Measurements from ENCODE around the gene TOMM70. TPM values are rescaled to one million over a fixed set of nuclear protein-coding genes. Genes with fewer than 3 reads are reported as not detected.

The TOMM70 gene
- polyA plus RNA-seq, 4 donors = 16.2 to 72.0 (median 26.0) TPM

DNA sequence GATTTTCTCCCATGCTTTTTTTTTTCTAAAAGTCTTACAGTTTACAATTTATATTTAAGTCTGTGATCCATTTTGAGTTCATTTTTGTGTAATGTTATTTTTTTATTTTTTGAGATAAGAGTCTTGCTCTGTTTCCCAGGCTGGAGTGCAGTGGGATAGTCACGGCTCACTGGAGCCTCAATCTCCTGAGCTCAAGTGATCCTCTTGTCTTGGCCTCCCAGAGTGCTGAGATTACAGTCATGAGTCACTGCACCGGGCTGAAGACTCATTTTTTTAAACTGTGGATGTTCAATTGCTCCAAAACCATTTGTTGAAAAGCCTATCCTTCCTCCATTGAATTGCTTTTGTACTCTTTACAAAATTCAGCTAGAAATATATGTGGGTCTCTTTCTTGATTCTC lies 20.0 kb upstream of the TOMM70 start:
- Histone ChIP-seq H3K36me3 (ENCODE audit: control insufficient read depth in 3 of 3, insufficient read depth in 2 of 3, low read depth in 1 of 3, low read length in 3 of 3) (no peaks in the 10 kb centered on the region), H3K4me1 (ENCODE audit: control insufficient read depth in 3 of 3, insufficient read depth in 2 of 3, low read depth in 1 of 3, low read length in 2 of 3) (peaks cover 0 to 16% (median 0%) of the 10 kb centered on the region in 3 donors), H3K27ac (ENCODE audit: low read depth in 1 of 3, low read length in 2 of 3) (no peak overlapping the region), H3K27me3 (ENCODE audit: control insufficient read depth in 3 of 3, insufficient read depth in 3 of 3, low read length in 3 of 3) (no peaks in the 10 kb centered on the region), H3K9me3 (ENCODE audit: control insufficient read depth in 2 of 2, insufficient read depth in 1 of 2, low read depth in 1 of 2, low read length in 1 of 2) (no peaks in the 10 kb centered on the region), H3K4me3 (ENCODE audit: low read depth in 1 of 3, low read length in 3 of 3) (no peak overlapping the region)
- WGBS, 3 donors = 65 to 86% (median 78%) methylated on average over 2 of the region's 2 CpGs
- FAIRE-seq = no peak
- DNase-seq = no peak

DNA sequence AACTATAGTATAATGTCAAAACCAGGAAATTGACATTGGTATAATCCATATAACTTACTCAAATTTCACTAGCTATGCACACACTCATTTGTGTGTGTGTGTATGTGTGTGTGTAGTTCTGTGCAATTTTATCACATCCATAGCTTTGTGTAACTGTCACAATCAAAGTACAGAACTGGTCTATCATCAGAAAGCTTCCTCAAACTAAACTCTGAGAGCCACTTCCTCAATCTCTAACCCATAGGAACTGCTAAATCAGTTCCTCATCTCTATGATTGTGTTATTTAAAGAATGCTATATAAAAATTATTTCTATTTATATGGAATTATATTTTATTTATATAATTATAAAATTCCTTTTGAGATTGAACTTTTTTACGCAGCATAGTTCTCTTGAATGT lies 18.5 kb upstream of the TOMM70 start:
- WGBS, 3 donors = 94 to 96% (median 95%) methylated on average over 1 of the region's 1 CpG
- H3K36me3 ChIP-seq (ENCODE audit: control insufficient read depth in 3 of 3, insufficient read depth in 2 of 3, low read depth in 1 of 3, low read length in 3 of 3) = no peaks in the 10 kb centered on the region
- H3K4me1 ChIP-seq (ENCODE audit: control insufficient read depth in 3 of 3, insufficient read depth in 2 of 3, low read depth in 1 of 3, low read length in 2 of 3) = peaks cover 0 to 4% (median 0%) of the 10 kb centered on the region in 3 donors
- no peak for FAIRE-seq
- no peaks in the 10 kb centered on the region for H3K27me3 ChIP-seq (ENCODE audit: control insufficient read depth in 3 of 3, insufficient read depth in 3 of 3, low read length in 3 of 3)
- no peak overlapping the region for H3K27ac ChIP-seq (ENCODE audit: low read depth in 1 of 3, low read length in 2 of 3)
- H3K4me3 ChIP-seq (ENCODE audit: low read depth in 1 of 3, low read length in 3 of 3) = no peak overlapping the region
- no peak for DNase-seq
- no peaks in the 10 kb centered on the region for H3K9me3 ChIP-seq (ENCODE audit: control insufficient read depth in 2 of 2, insufficient read depth in 1 of 2, low read depth in 1 of 2, low read length in 1 of 2)

DNA sequence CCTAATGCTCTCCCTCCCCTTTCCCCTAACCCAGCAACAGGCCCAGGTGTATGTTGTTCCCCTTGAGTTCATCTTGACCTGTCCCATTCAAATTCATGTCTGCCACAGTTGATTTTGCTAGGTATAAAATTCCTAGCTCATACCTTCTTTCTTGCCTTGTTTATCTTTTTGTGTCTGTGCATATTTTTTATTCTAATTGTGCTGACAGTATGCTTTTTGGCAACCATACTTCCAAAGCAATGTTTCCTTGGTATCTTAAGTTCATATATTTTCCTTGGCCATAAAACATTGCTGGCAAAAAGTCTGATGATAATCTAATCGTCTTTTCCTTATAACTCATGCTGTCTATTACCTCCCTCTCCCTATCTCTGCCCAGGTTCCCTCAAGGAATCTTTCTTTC lies 16.0 kb upstream of the TOMM70 start:
- Histone ChIP-seq H3K4me3 (ENCODE audit: low read depth in 1 of 3, low read length in 3 of 3) (no peak overlapping the region), H3K9me3 (ENCODE audit: control insufficient read depth in 2 of 2, insufficient read depth in 1 of 2, low read depth in 1 of 2, low read length in 1 of 2) (no peaks in the 10 kb centered on the region), H3K27me3 (ENCODE audit: control insufficient read depth in 3 of 3, insufficient read depth in 3 of 3, low read length in 3 of 3) (no peaks in the 10 kb centered on the region), H3K27ac (ENCODE audit: low read depth in 1 of 3, low read length in 2 of 3) (no peak overlapping the region), H3K36me3 (ENCODE audit: control insufficient read depth in 3 of 3, insufficient read depth in 2 of 3, low read depth in 1 of 3, low read length in 3 of 3) (no peaks in the 10 kb centered on the region), H3K4me1 (ENCODE audit: control insufficient read depth in 3 of 3, insufficient read depth in 2 of 3, low read depth in 1 of 3, low read length in 2 of 3) (no peaks in the 10 kb centered on the region)
- no peak for DNase-seq
- WGBS, 3 donors = 53 to 73% (median 57%) methylated on average over 1 of the region's 1 CpG
- no peak for FAIRE-seq

DNA sequence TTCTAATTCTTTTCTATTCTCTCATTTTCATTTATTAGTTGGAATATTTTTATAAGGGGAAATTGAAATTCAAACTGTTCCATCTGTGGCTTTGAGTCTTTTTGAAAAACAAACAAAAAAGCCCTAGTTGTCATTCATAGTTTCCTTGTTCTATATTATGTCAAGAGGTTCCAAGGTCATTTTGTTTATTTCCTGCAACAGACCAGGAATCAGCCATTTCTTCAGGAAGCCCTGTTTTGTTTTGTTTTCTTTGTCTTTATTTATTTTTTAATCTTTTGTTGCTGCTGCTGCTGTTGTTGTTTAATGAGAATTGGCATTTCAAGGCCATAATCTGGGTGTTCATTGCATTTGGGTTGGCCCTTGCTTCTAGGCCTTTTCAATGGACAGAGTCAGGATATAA lies 15.3 kb upstream of the TOMM70 start:
- H3K27me3 ChIP-seq (ENCODE audit: control insufficient read depth in 3 of 3, insufficient read depth in 3 of 3, low read length in 3 of 3) = no peaks in the 10 kb centered on the region
- no peaks in the 10 kb centered on the region for H3K4me1 ChIP-seq (ENCODE audit: control insufficient read depth in 3 of 3, insufficient read depth in 2 of 3, low read depth in 1 of 3, low read length in 2 of 3)
- no peaks in the 10 kb centered on the region for H3K36me3 ChIP-seq (ENCODE audit: control insufficient read depth in 3 of 3, insufficient read depth in 2 of 3, low read depth in 1 of 3, low read length in 3 of 3)
- H3K4me3 ChIP-seq (ENCODE audit: low read depth in 1 of 3, low read length in 3 of 3) = no peak overlapping the region
- H3K9me3 ChIP-seq (ENCODE audit: control insufficient read depth in 2 of 2, insufficient read depth in 1 of 2, low read depth in 1 of 2, low read length in 1 of 2) = peaks cover 0 to 4% of the 10 kb centered on the region in 2 donors
- H3K27ac ChIP-seq (ENCODE audit: low read depth in 1 of 3, low read length in 2 of 3) = no peak overlapping the region
- DNase-seq (no peak), FAIRE-seq (no peak)

DNA sequence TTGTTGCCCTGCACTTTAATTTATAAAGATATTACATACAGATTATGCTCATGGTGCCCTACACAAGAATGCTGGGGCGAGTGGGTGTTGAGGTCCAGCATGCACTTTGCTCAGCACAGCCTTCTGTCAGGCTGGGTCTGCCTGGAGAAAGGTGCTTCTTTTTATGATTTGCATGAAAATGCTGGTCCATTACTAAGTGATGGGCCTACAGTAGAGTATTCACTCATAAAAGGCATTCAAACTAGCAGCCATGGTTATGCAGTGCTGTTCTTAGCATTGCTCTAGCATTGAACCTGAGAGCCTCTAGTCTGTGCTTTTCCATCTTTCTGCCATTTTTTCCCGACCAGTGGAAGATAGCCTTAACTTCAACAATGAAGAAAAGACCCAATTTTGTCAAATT lies 12.7 kb upstream of the TOMM70 start:
- Histone ChIP-seq H3K4me3 (ENCODE audit: low read depth in 1 of 3, low read length in 3 of 3) (no peak overlapping the region), H3K4me1 (ENCODE audit: control insufficient read depth in 3 of 3, insufficient read depth in 2 of 3, low read depth in 1 of 3, low read length in 2 of 3) (no peaks in the 10 kb centered on the region), H3K36me3 (ENCODE audit: control insufficient read depth in 3 of 3, insufficient read depth in 2 of 3, low read depth in 1 of 3, low read length in 3 of 3) (peaks cover 0 to 3% (median 0%) of the 10 kb centered on the region in 3 donors), H3K27ac (ENCODE audit: low read depth in 1 of 3, low read length in 2 of 3) (no peak overlapping the region), H3K27me3 (ENCODE audit: control insufficient read depth in 3 of 3, insufficient read depth in 3 of 3, low read length in 3 of 3) (no peaks in the 10 kb centered on the region), H3K9me3 (ENCODE audit: control insufficient read depth in 2 of 2, insufficient read depth in 1 of 2, low read depth in 1 of 2, low read length in 1 of 2) (peaks cover 0 to 15% of the 10 kb centered on the region in 2 donors)
- DNase-seq (no peak), FAIRE-seq (no peak)
- WGBS, 3 donors = 88 to 93% (median 90%) methylated on average over 2 of the region's 2 CpGs

DNA sequence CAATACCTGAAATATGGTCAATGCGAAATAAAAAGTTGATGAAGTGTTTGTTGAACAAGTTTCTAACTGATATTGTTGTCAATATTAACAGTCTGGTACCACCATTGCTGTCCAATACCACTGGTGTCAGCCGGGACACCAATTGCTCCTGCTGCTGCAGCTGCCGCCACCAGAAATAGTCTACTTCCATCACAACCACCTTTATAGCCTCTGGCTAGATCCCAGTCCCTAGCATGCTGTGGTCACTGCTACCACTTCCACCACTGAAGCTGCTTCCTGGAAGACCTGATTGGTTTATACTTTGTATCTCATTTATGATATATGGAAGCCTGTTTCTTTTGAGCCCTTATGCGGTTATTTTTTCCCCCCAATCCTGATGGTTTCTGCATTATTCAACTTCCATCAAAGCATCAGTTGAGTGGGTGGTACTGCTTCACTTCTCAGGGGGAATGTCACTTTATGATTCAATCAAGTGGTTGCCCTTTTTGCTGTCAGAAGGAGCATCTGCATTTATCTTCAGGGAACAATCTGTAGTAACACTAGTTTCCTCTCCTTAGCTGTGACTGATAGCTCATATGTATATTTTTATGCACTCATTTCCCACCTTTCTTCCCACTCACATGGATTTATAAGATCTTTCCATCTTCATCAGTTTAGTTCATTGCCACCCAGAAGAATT lies 12.2 kb upstream of the TOMM70 start:
- Histone ChIP-seq H3K27me3 (ENCODE audit: control insufficient read depth in 3 of 3, insufficient read depth in 3 of 3, low read length in 3 of 3) (no peaks in the 10 kb centered on the region), H3K9me3 (ENCODE audit: control insufficient read depth in 2 of 2, insufficient read depth in 1 of 2, low read depth in 1 of 2, low read length in 1 of 2) (peaks cover 0 to 20% of the 10 kb centered on the region in 2 donors), H3K36me3 (ENCODE audit: control insufficient read depth in 3 of 3, insufficient read depth in 2 of 3, low read depth in 1 of 3, low read length in 3 of 3) (peaks cover 0 to 9% (median 0%) of the 10 kb centered on the region in 3 donors), H3K4me1 (ENCODE audit: control insufficient read depth in 3 of 3, insufficient read depth in 2 of 3, low read depth in 1 of 3, low read length in 2 of 3) (no peaks in the 10 kb centered on the region), H3K27ac (ENCODE audit: low read depth in 1 of 3, low read length in 2 of 3) (no peak overlapping the region), H3K4me3 (ENCODE audit: low read depth in 1 of 3, low read length in 3 of 3) (no peak overlapping the region)
- DNase-seq = no peak
- 93 to 97% (median 97%) methylated on average over 4 of the region's 4 CpGs for WGBS, 3 donors
- FAIRE-seq = no peak

DNA sequence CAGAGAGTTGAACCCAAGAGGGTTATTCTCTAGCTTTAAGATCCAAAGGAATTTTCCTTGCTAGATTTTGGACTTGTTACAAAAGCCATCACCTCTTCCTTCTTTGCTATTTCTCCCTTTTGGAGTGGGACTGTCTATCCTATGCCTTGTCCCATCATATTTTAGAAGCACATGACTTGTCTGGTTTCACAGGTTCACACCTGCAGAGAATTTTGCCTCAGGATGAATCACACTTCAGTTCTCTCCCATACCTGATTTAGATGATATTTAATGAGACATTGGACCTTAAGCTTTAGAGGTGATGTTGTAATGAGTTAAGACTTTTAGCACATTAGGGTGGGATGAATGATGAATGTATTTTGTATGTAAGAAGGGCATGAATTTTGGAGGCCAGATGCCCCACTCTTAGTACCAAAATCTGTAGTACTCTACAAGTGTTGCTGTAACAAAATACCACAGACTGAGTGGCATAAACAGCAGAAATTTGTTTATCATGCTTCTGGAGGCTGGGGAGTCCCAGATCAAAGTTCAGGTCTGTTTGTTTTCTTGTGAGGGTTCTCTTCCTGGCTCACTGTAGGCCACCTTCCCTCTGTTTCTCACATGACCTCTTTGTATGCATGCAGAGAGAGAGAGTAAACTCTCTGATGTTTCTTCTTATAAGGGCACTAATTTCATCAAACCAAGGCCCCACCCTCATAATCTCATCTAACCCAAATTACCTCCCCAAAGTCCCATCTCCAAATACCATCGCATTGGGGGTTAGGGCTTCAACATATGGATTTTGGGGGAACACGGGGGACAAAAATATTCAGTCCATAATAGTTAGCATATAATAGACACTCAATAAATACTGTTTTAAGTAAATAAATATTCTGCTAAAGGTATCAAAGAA lies 10.4 kb upstream of the TOMM70 start:
- FAIRE-seq (no peak), DNase-seq (no peak)
- H3K27me3 ChIP-seq (ENCODE audit: control insufficient read depth in 3 of 3, insufficient read depth in 3 of 3, low read length in 3 of 3) = no peaks in the 10 kb centered on the region
- H3K4me3 ChIP-seq (ENCODE audit: low read depth in 1 of 3, low read length in 3 of 3) = no peak overlapping the region
- no peaks in the 10 kb centered on the region for H3K4me1 ChIP-seq (ENCODE audit: control insufficient read depth in 3 of 3, insufficient read depth in 2 of 3, low read depth in 1 of 3, low read length in 2 of 3)
- peaks cover 0 to 9% (median 0%) of the 10 kb centered on the region in 3 donors for H3K36me3 ChIP-seq (ENCODE audit: control insufficient read depth in 3 of 3, insufficient read depth in 2 of 3, low read depth in 1 of 3, low read length in 3 of 3)
- H3K9me3 ChIP-seq (ENCODE audit: control insufficient read depth in 2 of 2, insufficient read depth in 1 of 2, low read depth in 1 of 2, low read length in 1 of 2) = peaks cover 0 to 22% of the 10 kb centered on the region in 2 donors
- 95 to 99% (median 97%) methylated on average over 2 of the region's 2 CpGs for WGBS, 3 donors
- no peak overlapping the region for H3K27ac ChIP-seq (ENCODE audit: low read depth in 1 of 3, low read length in 2 of 3)

DNA sequence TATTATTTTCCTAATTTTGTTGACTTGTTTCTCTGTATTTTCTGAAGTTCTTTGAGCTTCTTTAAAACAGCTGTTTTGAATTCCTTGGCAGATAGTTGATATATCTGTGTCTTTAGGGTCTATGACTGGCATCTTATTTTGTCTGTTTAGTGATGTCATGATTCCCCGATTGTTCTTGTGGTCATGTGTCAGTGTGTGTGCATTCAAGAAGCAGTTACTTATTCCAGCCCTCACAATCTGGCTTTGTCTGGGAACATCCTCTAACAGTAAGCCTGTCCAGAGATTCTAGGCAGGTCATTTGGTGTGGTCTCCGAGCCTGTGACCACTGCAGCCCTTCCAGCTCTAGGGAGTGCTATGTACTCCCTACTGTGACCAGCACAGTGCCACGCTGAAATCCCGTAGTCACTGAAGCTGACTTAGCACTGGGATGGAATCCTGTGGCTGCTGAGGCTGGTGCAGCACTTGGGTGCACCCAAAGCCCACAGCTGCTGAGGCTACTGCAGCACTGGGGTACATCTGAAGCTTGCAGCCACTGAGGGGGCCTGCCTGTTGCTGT lies 7.2 kb upstream of the TOMM70 start:
- 94 to 97% (median 95%) methylated on average over 4 of the region's 4 CpGs for WGBS, 3 donors
- no peak overlapping the region for H3K4me3 ChIP-seq (ENCODE audit: low read depth in 1 of 3, low read length in 3 of 3)
- peaks cover 0 to 9% (median 0%) of the 10 kb centered on the region in 3 donors for H3K36me3 ChIP-seq (ENCODE audit: control insufficient read depth in 3 of 3, insufficient read depth in 2 of 3, low read depth in 1 of 3, low read length in 3 of 3)
- no peaks in the 10 kb centered on the region for H3K27me3 ChIP-seq (ENCODE audit: control insufficient read depth in 3 of 3, insufficient read depth in 3 of 3, low read length in 3 of 3)
- H3K4me1 ChIP-seq (ENCODE audit: control insufficient read depth in 3 of 3, insufficient read depth in 2 of 3, low read depth in 1 of 3, low read length in 2 of 3) = peaks cover 0 to 9% (median 0%) of the 10 kb centered on the region in 3 donors
- DNase-seq (no peak), FAIRE-seq (no peak)
- H3K27ac ChIP-seq (ENCODE audit: low read depth in 1 of 3, low read length in 2 of 3) = no peak overlapping the region
- peaks cover 0 to 22% of the 10 kb centered on the region in 2 donors for H3K9me3 ChIP-seq (ENCODE audit: control insufficient read depth in 2 of 2, insufficient read depth in 1 of 2, low read depth in 1 of 2, low read length in 1 of 2)

Measured in small intestine (tissue), 7 donors.